Neural cell (in vitro differentiated cells): ENCODE measurements around the gene PRH2. TPM values are rescaled to one million over a fixed set of nuclear protein-coding genes. Genes with fewer than 3 reads are reported as not detected.

Experiments
- H2AFZ ChIP-seq: fragments of 200-600, 300-800 bp; sonication (generic), shearing (Covaris generic); 2 replicates; pipeline ENCODE4 v1.6.0; 2014; ENCODE audit warnings: low read depth, mild to moderate bottlenecking, antibody characterized with exemption, low read length, moderate library complexity
- H3F3A ChIP-seq: fragments of 200-600 bp; shearing (Covaris generic); 2 replicates; pipeline ENCODE4 v1.6.1; 2016; ENCODE audit warnings: mild to moderate bottlenecking, moderate library complexity, mixed read lengths, antibody characterized with exemption, low read length; ENCODE audit not compliant: insufficient read depth, poor library complexity, severe bottlenecking
- H3K27ac ChIP-seq: fragments of 200-600, 300-800 bp; sonication (generic), shearing (Covaris generic); 2 replicates; pipeline ENCODE4 v1.5.1; 2014; ENCODE audit warnings: mild to moderate bottlenecking, low read length, moderate library complexity
- H3K27me3 ChIP-seq: fragments of 300-800, 200-600 bp; sonication (generic), shearing (Covaris generic); 2 replicates; pipeline ENCODE4 v1.6.0; 2014; ENCODE audit warnings: mild to moderate bottlenecking, low read depth, low read length, moderate library complexity; ENCODE audit not compliant: insufficient read depth
- H3K36me3 ChIP-seq: fragments of 300-800, 200-600 bp; sonication (generic), shearing (Covaris generic); 2 replicates; pipeline ENCODE4 v1.5.1; 2014; ENCODE audit warnings: mild to moderate bottlenecking, antibody characterized with exemption, low read length, moderate library complexity; ENCODE audit not compliant: insufficient read depth
- H3K4me2 ChIP-seq: fragments of 300-800, 200-600 bp; sonication (generic), shearing (Covaris generic); 2 replicates; pipeline ENCODE4 v1.6.0; 2014; ENCODE audit warnings: mild to moderate bottlenecking, low read length
- H3K4me3 ChIP-seq: fragments of 300-800, 200-600 bp; sonication (generic), shearing (Covaris generic); 2 replicates; pipeline ENCODE4 v1.5.1; 2014; ENCODE audit warnings: mild to moderate bottlenecking, low read length, moderate library complexity
- H3K79me2 ChIP-seq: fragments of 200-600 bp; shearing (Covaris generic); replicated peaks from 2 replicates; pipeline ENCODE4 v1.6.0; 2014; ENCODE audit warnings: mild to moderate bottlenecking, low read length, moderate library complexity; ENCODE audit not compliant: insufficient read depth
- H3K9ac ChIP-seq: fragments of 300-800, 200-600 bp; sonication (generic), shearing (Covaris generic); 2 replicates; pipeline ENCODE4 v1.6.1; 2016; ENCODE audit warnings: mild to moderate bottlenecking, low read length, mixed read lengths
- H3K9me2 ChIP-seq: fragments of 200-600 bp; shearing (Covaris generic); 2 replicates; pipeline ENCODE4 v1.6.1; 2016; ENCODE audit warnings: mild to moderate bottlenecking, low read length, mixed read lengths; ENCODE audit not compliant: insufficient read depth
- H3K9me3 ChIP-seq: fragments of 200-600, 300-800 bp; sonication (generic), shearing (Covaris generic); 2 replicates; pipeline ENCODE4 v1.6.1; 2016; ENCODE audit warnings: mild to moderate bottlenecking, mixed run types, low read length, moderate library complexity, mixed read lengths
- H4K20me1 ChIP-seq: fragments of 200-600 bp; shearing (Covaris generic); 2 replicates; pipeline ENCODE4 v1.6.1; 2016; ENCODE audit warnings: mild to moderate bottlenecking, mixed run types; ENCODE audit not compliant: insufficient read depth
- EP300 ChIP-seq: fragments of 450-650 bp; conservative IDR thresholded peaks from 2 replicates; pipeline ENCODE4 v1.6.1; 2014; ENCODE audit warnings: antibody characterized with exemption, mild to moderate bottlenecking, moderate library complexity; ENCODE audit not compliant: poor library complexity, severe bottlenecking
- EZH2 ChIP-seq: fragments of 200-600, 300-800 bp; shearing (Covaris generic), sonication (generic); IDR thresholded peaks from 2 replicates; pipeline ENCODE4 v1.6.1; 2014; ENCODE audit warnings: antibody characterized with exemption, low read length, borderline replicate concordance, mild to moderate bottlenecking; ENCODE audit not compliant: insufficient read depth, poor library complexity, severe bottlenecking
- MXI1 ChIP-seq: fragments of 450-650 bp; conservative IDR thresholded peaks from 2 replicates; pipeline ENCODE4 v1.6.1; 2014; ENCODE audit warnings: antibody characterized with exemption, mild to moderate bottlenecking; ENCODE audit not compliant: poor library complexity, severe bottlenecking
- POLR2AphosphoS5 ChIP-seq: IDR thresholded peaks from 2 replicates; pipeline ENCODE4 v1.6.1; 2012
- RAD21 ChIP-seq: fragments of 450-650 bp; conservative IDR thresholded peaks from 2 replicates; pipeline ENCODE4 v1.6.1; 2014; ENCODE audit warnings: antibody characterized with exemption, mild to moderate bottlenecking, moderate library complexity
- SMC3 ChIP-seq: fragments of 450-650 bp; conservative IDR thresholded peaks from 2 replicates; pipeline ENCODE4 v1.6.1; 2014; ENCODE audit warnings: antibody characterized with exemption, mild to moderate bottlenecking, moderate library complexity; ENCODE audit not compliant: poor library complexity
- TAF1 ChIP-seq: IDR thresholded peaks from 2 replicates; pipeline ENCODE4 v1.6.1; 2012; ENCODE audit warnings: low read depth
- polyA plus RNA-seq: library from polyadenylated mRNA; depleted of rRNA; stranded (reverse); fragments of >200 nt; gene quantifications from 2 replicates; pipeline ENCODE4 v1.2.3, GENCODE V29; 2014
- TF ChIP-seq, protein P1 (sequence below): IDR thresholded peaks from 2 replicates; pipeline ENCODE4 v1.6.1; 2012; ENCODE audit warnings: borderline replicate concordance
- TF ChIP-seq, protein P2 (sequence below): fragments of 450-650 bp; IDR thresholded peaks from 2 replicates; pipeline ENCODE4 v1.5.1; 2014; ENCODE audit warnings: antibody characterized with exemption, mild to moderate bottlenecking, moderate library complexity; ENCODE audit not compliant: poor library complexity, severe bottlenecking

Gene PRH2
- polyA plus RNA-seq, 1 donor from 2014 or later: not detected

- TF ChIP-seq RAD21 (no peak), TAF1 (no peak), SMC3 (no peak), POLR2AphosphoS5 (no peak), EZH2 (no peak), EP300 (no peak), MXI1 (no peak)
- TF ChIP-seq, protein P1, sequence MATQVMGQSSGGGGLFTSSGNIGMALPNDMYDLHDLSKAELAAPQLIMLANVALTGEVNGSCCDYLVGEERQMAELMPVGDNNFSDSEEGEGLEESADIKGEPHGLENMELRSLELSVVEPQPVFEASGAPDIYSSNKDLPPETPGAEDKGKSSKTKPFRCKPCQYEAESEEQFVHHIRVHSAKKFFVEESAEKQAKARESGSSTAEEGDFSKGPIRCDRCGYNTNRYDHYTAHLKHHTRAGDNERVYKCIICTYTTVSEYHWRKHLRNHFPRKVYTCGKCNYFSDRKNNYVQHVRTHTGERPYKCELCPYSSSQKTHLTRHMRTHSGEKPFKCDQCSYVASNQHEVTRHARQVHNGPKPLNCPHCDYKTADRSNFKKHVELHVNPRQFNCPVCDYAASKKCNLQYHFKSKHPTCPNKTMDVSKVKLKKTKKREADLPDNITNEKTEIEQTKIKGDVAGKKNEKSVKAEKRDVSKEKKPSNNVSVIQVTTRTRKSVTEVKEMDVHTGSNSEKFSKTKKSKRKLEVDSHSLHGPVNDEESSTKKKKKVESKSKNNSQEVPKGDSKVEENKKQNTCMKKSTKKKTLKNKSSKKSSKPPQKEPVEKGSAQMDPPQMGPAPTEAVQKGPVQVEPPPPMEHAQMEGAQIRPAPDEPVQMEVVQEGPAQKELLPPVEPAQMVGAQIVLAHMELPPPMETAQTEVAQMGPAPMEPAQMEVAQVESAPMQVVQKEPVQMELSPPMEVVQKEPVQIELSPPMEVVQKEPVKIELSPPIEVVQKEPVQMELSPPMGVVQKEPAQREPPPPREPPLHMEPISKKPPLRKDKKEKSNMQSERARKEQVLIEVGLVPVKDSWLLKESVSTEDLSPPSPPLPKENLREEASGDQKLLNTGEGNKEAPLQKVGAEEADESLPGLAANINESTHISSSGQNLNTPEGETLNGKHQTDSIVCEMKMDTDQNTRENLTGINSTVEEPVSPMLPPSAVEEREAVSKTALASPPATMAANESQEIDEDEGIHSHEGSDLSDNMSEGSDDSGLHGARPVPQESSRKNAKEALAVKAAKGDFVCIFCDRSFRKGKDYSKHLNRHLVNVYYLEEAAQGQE: no peak
- TF ChIP-seq, protein P2, sequence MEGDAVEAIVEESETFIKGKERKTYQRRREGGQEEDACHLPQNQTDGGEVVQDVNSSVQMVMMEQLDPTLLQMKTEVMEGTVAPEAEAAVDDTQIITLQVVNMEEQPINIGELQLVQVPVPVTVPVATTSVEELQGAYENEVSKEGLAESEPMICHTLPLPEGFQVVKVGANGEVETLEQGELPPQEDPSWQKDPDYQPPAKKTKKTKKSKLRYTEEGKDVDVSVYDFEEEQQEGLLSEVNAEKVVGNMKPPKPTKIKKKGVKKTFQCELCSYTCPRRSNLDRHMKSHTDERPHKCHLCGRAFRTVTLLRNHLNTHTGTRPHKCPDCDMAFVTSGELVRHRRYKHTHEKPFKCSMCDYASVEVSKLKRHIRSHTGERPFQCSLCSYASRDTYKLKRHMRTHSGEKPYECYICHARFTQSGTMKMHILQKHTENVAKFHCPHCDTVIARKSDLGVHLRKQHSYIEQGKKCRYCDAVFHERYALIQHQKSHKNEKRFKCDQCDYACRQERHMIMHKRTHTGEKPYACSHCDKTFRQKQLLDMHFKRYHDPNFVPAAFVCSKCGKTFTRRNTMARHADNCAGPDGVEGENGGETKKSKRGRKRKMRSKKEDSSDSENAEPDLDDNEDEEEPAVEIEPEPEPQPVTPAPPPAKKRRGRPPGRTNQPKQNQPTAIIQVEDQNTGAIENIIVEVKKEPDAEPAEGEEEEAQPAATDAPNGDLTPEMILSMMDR: no peak
- Histone ChIP-seq H3K4me3 (no peak overlapping the region), H3K4me2 (no peak overlapping the region), H3K9ac (no peak overlapping the region), H2AFZ (no peak overlapping the region), H3K9me3 (peaks cover 4% of the 10 kb centered on the region), H3K79me2 (no peaks in the 10 kb centered on the region), H3F3A (no peaks in the 10 kb centered on the region), H3K27me3 (no peaks in the 10 kb centered on the region), H4K20me1 (no peaks in the 10 kb centered on the region), H3K27ac (no peak overlapping the region), H3K9me2 (no peaks in the 10 kb centered on the region), H3K36me3 (no peaks in the 10 kb centered on the region)
These were observed 28.1 kb upstream of the PRH2 start for GRCh38 chr12:10900972-10901371.

- Histone ChIP-seq H4K20me1 (no peaks in the 10 kb centered on the region), H3K79me2 (no peaks in the 10 kb centered on the region), H3K36me3 (no peaks in the 10 kb centered on the region), H3F3A (no peaks in the 10 kb centered on the region), H2AFZ (no peak overlapping the region), H3K4me2 (no peak overlapping the region), H3K27me3 (no peaks in the 10 kb centered on the region), H3K4me3 (no peak overlapping the region), H3K9ac (no peak overlapping the region), H3K9me2 (no peaks in the 10 kb centered on the region), H3K27ac (no peak overlapping the region), H3K9me3 (peaks cover 4% of the 10 kb centered on the region)
- no peak for TF ChIP-seq MXI1
These were observed 27.6 kb upstream of the PRH2 start for GRCh38 chr12:10901427-10901826.

GRCh38 chr12:10904686-10905085, 24.4 kb upstream of the PRH2 start:
- H3K79me2 ChIP-seq: no peaks in the 10 kb centered on the region
- no peak overlapping the region for H2AFZ ChIP-seq

More at GRCh38 chr12:10904686-10905085, 24.4 kb upstream of the PRH2 start:
- H3K9me3 ChIP-seq: peaks cover 4% of the 10 kb centered on the region
- no peaks in the 10 kb centered on the region for H3K27me3 ChIP-seq
- no peaks in the 10 kb centered on the region for H3K36me3 ChIP-seq
- H4K20me1 ChIP-seq: no peaks in the 10 kb centered on the region
- H3K27ac ChIP-seq: no peak overlapping the region
- H3K9ac ChIP-seq: no peak overlapping the region
- H3K9me2 ChIP-seq: no peaks in the 10 kb centered on the region
- TF ChIP-seq, protein P1: no peak
- no peak for TF ChIP-seq RAD21
- TF ChIP-seq EP300: no peak
- TF ChIP-seq POLR2AphosphoS5: no peak
- no peaks in the 10 kb centered on the region for H3F3A ChIP-seq
- H3K4me3 ChIP-seq: no peak overlapping the region
- no peak overlapping the region for H3K4me2 ChIP-seq
